NCI-H1436 (cell line): ENCODE measurements around the gene CNDP2.
"Not testable (repeated sequence)": the region's sequence is repeated elsewhere in the genome, so short reads cannot be mapped to it uniquely, and the experiment has no call there.

ENCODE experiments used
- DNase-seq: peaks from one replicate; lab custom pipeline; 2025; lab: John Stamatoyannopoulos, UW

CNDP2 gene

GRCh38 chr18:74539289-74539688 is 43.1 kb downstream of the CNDP2 start:
- DNase-seq = no peak

- no peak for DNase-seq
These were observed 44.7 kb downstream of the CNDP2 start for GRCh38 chr18:74540652-74541421.

- no peak for DNase-seq
These were observed 45.8 kb downstream of the CNDP2 start for GRCh38 chr18:74541703-74542555.

- no peak for DNase-seq
These were observed 48.7 kb downstream of the CNDP2 start for GRCh38 chr18:74544898-74545297.

- DNase-seq = no peak
These were observed 49.8 kb downstream of the CNDP2 start for GRCh38 chr18:74546007-74546406.

- DNase-seq = no peak
These were observed 50.8 kb downstream of the CNDP2 start for GRCh38 chr18:74546751-74547530.

- no peak for DNase-seq
These were observed 51.7 kb downstream of the CNDP2 start for GRCh38 chr18:74547860-74548259.

- no peak for DNase-seq
These were observed 53.5 kb downstream of the CNDP2 start for GRCh38 chr18:74549591-74550104.

- DNase-seq = no peak
These were observed 54.7 kb downstream of the CNDP2 start for GRCh38 chr18:74550886-74551285.

- DNase-seq = no peak
These were observed 55.3 kb downstream of the CNDP2 start for GRCh38 chr18:74551452-74551851.

GRCh38 chr18:74551936-74552555 is 55.9 kb downstream of the CNDP2 start:
- DNase-seq = peak; percentile 73

- no peak for DNase-seq
These were observed 60.0 kb downstream of the CNDP2 start for GRCh38 chr18:74556126-74556525.

- no peak for DNase-seq
These were observed 61.9 kb downstream of the CNDP2 start for GRCh38 chr18:74558096-74558495.

GRCh38 chr18:74562131-74562730 is 66.1 kb downstream of the CNDP2 start:
- DNase-seq = no peak

GRCh38 chr18:74562775-74563174 is 66.6 kb downstream of the CNDP2 start:
- DNase-seq = no peak

- DNase-seq = no peak
These were observed 67.8 kb downstream of the CNDP2 start for GRCh38 chr18:74563999-74564398.

GRCh38 chr18:74565164-74565563 is 69.0 kb downstream of the CNDP2 start:
- DNase-seq = not testable (repeated sequence)

- not testable (repeated sequence) for DNase-seq
These were observed 69.8 kb downstream of the CNDP2 start for GRCh38 chr18:74565993-74566392.

GRCh38 chr18:74567822-74568221 is 71.7 kb downstream of the CNDP2 start:
- DNase-seq = no peak

- DNase-seq = no peak
These were observed 73.2 kb downstream of the CNDP2 start for GRCh38 chr18:74569401-74569800.

- no peak for DNase-seq
These were observed 74.1 kb downstream of the CNDP2 start for GRCh38 chr18:74570266-74570665.
